GM12878 (cell line): ENCODE measurements around the gene ANKRD40CL. TPM values are rescaled to one million over a fixed set of nuclear protein-coding genes. Genes with fewer than 3 reads are reported as not detected.

Source experiments
- ATAC-seq: fragments of 200-7000 bp; cut with Tn5 transposase; 3 replicates; pipeline ENCODE4 v1.9.1; 2020; ENCODE audit warnings: mild to moderate bottlenecking, moderate library complexity
- BruUV-seq: library from RNA; stranded (reverse); fragments of 400-500 nt; replicated peaks from 2 replicates; lab custom pipeline; 2021; lab: Mats Ljungman, UMichigan
- CTCF ChIA-PET: fragments of 300-600 bp; sonication (Branson Sonifier 250); formaldehyde crosslinking; extraction: SDS; loops from one replicate; lab custom pipeline; 2021; ENCODE audit warnings: inconsistent platforms; lab: Yijun Ruan, JAX
- POLR2A ChIA-PET: fragments of 350-600 bp; formaldehyde crosslinking; extraction: SDS; loops from one replicate; lab custom pipeline; 2021; ENCODE audit warnings: inconsistent platforms; lab: Charles Lee
- RAD21 ChIA-PET: fragments of 300-600 bp; sonication (Branson Sonifier 250); formaldehyde crosslinking; loops from one replicate; lab custom pipeline; 2023; ENCODE audit warnings: antibody characterized with exemption; ENCODE audit not compliant: unreplicated experiment; lab: Charles Lee
- SMC1A ChIA-PET: fragments of 300-600 bp; sonication (Branson Sonifier 250); formaldehyde crosslinking; loops from one replicate; lab custom pipeline; 2023; ENCODE audit not compliant: unreplicated experiment, uncharacterized antibody; lab: Charles Lee
- DNase-seq: peaks from one replicate; pipeline ENCODE4 v3.0.0-alpha.2; 2011; ENCODE audit warnings: low read depth, low spot score
- FAIRE-seq: peaks from 3 replicates; lab custom pipeline; 2011; peaks lifted over from hg19 to GRCh38; lab: Jason Lieb, UNC
- H2AFZ ChIP-seq: 2 replicates; pipeline ENCODE4 v1.6.0; 2011; ENCODE audit warnings: low read depth, low read length, control low read depth; ENCODE audit not compliant: control insufficient read depth
- H3K27ac ChIP-seq: 2 replicates; pipeline ENCODE4 v1.5.1; 2011; ENCODE audit warnings: control low read depth; ENCODE audit not compliant: control insufficient read depth, insufficient read depth
- H3K27me3 ChIP-seq, 2 experiments: replicated peaks in 1 of 2; 2 replicates each; pipeline versions ENCODE4 v1.6.0 to v1.6.1; 2011; ENCODE audit warnings: low read length in 1 of 2; ENCODE audit not compliant: control insufficient read depth in 2 of 2, insufficient read depth in 2 of 2
- H3K36me3 ChIP-seq, 2 experiments: 2 replicates each; pipeline ENCODE4 v1.5.1; 2011; ENCODE audit warnings: low read length in 1 of 2; ENCODE audit not compliant: control insufficient read depth in 2 of 2, insufficient read depth in 2 of 2
- H3K4me1 ChIP-seq: 2 replicates; pipeline ENCODE4 v1.6.1; 2011; ENCODE audit warnings: mild to moderate bottlenecking, low read length, moderate library complexity, mixed read lengths; ENCODE audit not compliant: control insufficient read depth, insufficient read depth
- H3K4me2 ChIP-seq: 2 replicates; pipeline ENCODE4 v1.6.0; 2011; ENCODE audit warnings: control low read depth; ENCODE audit not compliant: control insufficient read depth, insufficient read depth
- H3K4me3 ChIP-seq: fragments of 200-600 bp; sonication (generic); 2 replicates; pipeline ENCODE4 v1.5.1; 2016
- H3K79me2 ChIP-seq: 2 replicates; pipeline ENCODE4 v1.6.0; 2011; ENCODE audit warnings: low read length; ENCODE audit not compliant: control insufficient read depth, insufficient read depth
- H3K9ac ChIP-seq: 2 replicates; pipeline ENCODE4 v1.8.0; 2011; ENCODE audit warnings: low read length, control low read depth, mixed read lengths; ENCODE audit not compliant: control insufficient read depth, insufficient read depth
- H3K9me3 ChIP-seq: replicated peaks from 3 replicates; pipeline ENCODE4 v1.5.1; 2011; ENCODE audit warnings: mild to moderate bottlenecking, low read length; ENCODE audit not compliant: control insufficient read depth, insufficient read depth
- H4K20me1 ChIP-seq: 2 replicates; pipeline ENCODE4 v1.6.0; 2011; ENCODE audit not compliant: control insufficient read depth, insufficient read depth
- CHD1 ChIP-seq: IDR thresholded peaks from 2 replicates; pipeline ENCODE4 v1.6.1; 2012; ENCODE audit warnings: low read depth, low read length, improper control_type of control experiment
- EGR1 ChIP-seq, 2 experiments: IDR thresholded peaks; 1 replicate in 1 of 2; 2 replicates in 1 of 2; pipeline ENCODE4 v1.6.1; 2011 to 2012; ENCODE audit warnings: low read depth in 2 of 2, low read length in 2 of 2, borderline replicate concordance in 1 of 2, mild to moderate bottlenecking in 1 of 2, moderate library complexity in 1 of 2
- HCFC1 ChIP-seq: fragments of 150-350 bp; IDR thresholded peaks from 2 replicates; pipeline ENCODE4 v1.6.1; 2014; ENCODE audit warnings: low read length
- SRF ChIP-seq, 2 experiments: IDR thresholded peaks; 2 replicates each; pipeline ENCODE4 v1.6.1; 2011; ENCODE audit warnings: low read depth in 2 of 2, low read length in 2 of 2, mild to moderate bottlenecking in 1 of 2, moderate library complexity in 1 of 2
- USF1 ChIP-seq: IDR thresholded peaks from 2 replicates; pipeline ENCODE4 v1.6.1; 2011; ENCODE audit warnings: borderline replicate concordance, low read depth, mild to moderate bottlenecking, moderate library complexity, mixed read lengths, low read length; ENCODE audit not compliant: insufficient read depth; ENCODE audit errors: extremely low read length
- YY1 ChIP-seq: IDR thresholded peaks from 2 replicates; pipeline ENCODE4 v1.6.1; 2011; ENCODE audit warnings: low read depth, mild to moderate bottlenecking, low read length
- ZBTB40 ChIP-seq: fragments of 450-650 bp; IDR thresholded peaks from 2 replicates; pipeline ENCODE4 v1.6.1; 2016; ENCODE audit warnings: mild to moderate bottlenecking, moderate library complexity, borderline replicate concordance
- ZNF687 ChIP-seq: fragments of 450-650 bp; IDR thresholded peaks from 2 replicates; pipeline ENCODE4 v1.6.1; 2017; ENCODE audit warnings: mild to moderate bottlenecking, moderate library complexity
- ZSCAN29 ChIP-seq: fragments of 450-650 bp; IDR thresholded peaks from 2 replicates; pipeline ENCODE4 v1.6.1; 2017; ENCODE audit warnings: mild to moderate bottlenecking, moderate library complexity
- WGBS: methylation state at CpG from one replicate; pipeline ENCODE4 v1.1.6; 2016; ENCODE audit warnings: low lambda C conversion rate; ENCODE audit not compliant: insufficient replicate concordance, insufficient coverage; ENCODE audit errors: missing lambda C conversion rate; 5-methylcytosine and 5-hydroxymethylcytosine counted together
- in situ Hi-C: fragments of 300-500 bp; cut with MboI; formaldehyde crosslinking; loops from 9 replicates; pipeline ENCODE4 v1.14.3; 2018; ENCODE audit warnings: mixed read lengths
- intact Hi-C: fragments of 100-400 bp; cut with micrococcal nuclease; formaldehyde crosslinking; loops from one replicate; pipeline ENCODE4 v1.14.2; 2022; ENCODE audit not compliant: unreplicated experiment
- polyA plus RNA-seq, 11 experiments: library from polyadenylated mRNA; depleted of rRNA in 4 of 11; unstranded in 6 of 11; stranded (reverse) in 5 of 11; fragments of >200 nt; fragmentation: Nextera tagmentation in 4 of 11; fragmentation: Illumina TruSeq in 1 of 11; extraction: Ambion mirVana in 4 of 11; extraction: Trizol in 1 of 11; gene quantifications; 1 replicate in 1 of 11; 2 replicates in 10 of 11; pipeline versions ENCODE4 v1.2.1 to v1.2.3, GENCODE V29; 2011 to 2016; ENCODE audit warnings: inconsistent platforms in 2 of 11, missing spikeins in 2 of 11, low read depth in 1 of 11
- total RNA-seq, 4 experiments: library from RNA; depleted of rRNA in 3 of 4; stranded (reverse); fragments of >200 nt in 3 of 4; fragmentation: Illumina TruSeq in 1 of 4; extraction: Trizol in 1 of 4; gene quantifications; 2 replicates each; pipeline versions ENCODE4 v1.2.1 to v1.2.3, GENCODE V29; 2013 to 2021

Gene ANKRD40CL
- total and polyA plus RNA-seq, 10 of the 15 experiments (the other 5 are each of a cell fraction or from before 2014, with no cell fraction given): not detected

- BruUV-seq: no TSS peak
- Histone ChIP-seq H3K27ac (no peak overlapping the region), H3K4me1 (peaks cover 6% of the 10 kb centered on the region; the same call in 1 of the 2 replicates), H3K4me3 (no peak overlapping the region), H3K79me2 (peaks cover 53% of the 10 kb centered on the region), H3K36me3 (peaks cover 12 to 42% of the 10 kb centered on the region in 2 experiments), H3K9ac (no peak overlapping the region), H3K9me3 (no peaks in the 10 kb centered on the region), H3K4me2 (no peak overlapping the region), H2AFZ (no peak overlapping the region), H3K27me3 (no peaks in the 10 kb centered on the region), H4K20me1 (peaks cover 9% of the 10 kb centered on the region)
- no peak for TF ChIP-seq HCFC1
- TF ChIP-seq ZNF687: no peak
- TF ChIP-seq ZBTB40: no peak
- no peak for TF ChIP-seq ZSCAN29
- TF ChIP-seq EGR1 (IDR thresholded peaks at IDR 0.05; ENCODE audit: borderline replicate concordance in 1 of 2, low read depth in 2 of 2, low read length in 2 of 2): no peak
- no peak for TF ChIP-seq USF1
- no peak for TF ChIP-seq YY1
- no peak for TF ChIP-seq CHD1
- no peak for TF ChIP-seq SRF (IDR thresholded peaks at IDR 0.05; ENCODE audit: low read depth in 2 of 2, low read length in 2 of 2)
- no peak for DNase-seq
- SMC1A ChIA-PET: no interaction called here
- ATAC-seq: no peak
- 43% methylated on average over 2 of the region's 2 CpGs for WGBS
- RAD21 ChIA-PET: no interaction called here
- CTCF ChIA-PET: interaction anchor here (0.9 kb wide), 1 partner anchor 47 kb away, joined by 4 read pairs; no protein-coding TSS in a partner anchor
- in situ Hi-C loops (no loop called here), intact Hi-C loops (no loop called here)
- POLR2A ChIA-PET: no interaction called here
- no peak for FAIRE-seq
These were observed 28.2 kb downstream of the ANKRD40CL start for GRCh38 chr17:50739098-50739497.
